ENCODE data around the gene TBX4.

DNA sequence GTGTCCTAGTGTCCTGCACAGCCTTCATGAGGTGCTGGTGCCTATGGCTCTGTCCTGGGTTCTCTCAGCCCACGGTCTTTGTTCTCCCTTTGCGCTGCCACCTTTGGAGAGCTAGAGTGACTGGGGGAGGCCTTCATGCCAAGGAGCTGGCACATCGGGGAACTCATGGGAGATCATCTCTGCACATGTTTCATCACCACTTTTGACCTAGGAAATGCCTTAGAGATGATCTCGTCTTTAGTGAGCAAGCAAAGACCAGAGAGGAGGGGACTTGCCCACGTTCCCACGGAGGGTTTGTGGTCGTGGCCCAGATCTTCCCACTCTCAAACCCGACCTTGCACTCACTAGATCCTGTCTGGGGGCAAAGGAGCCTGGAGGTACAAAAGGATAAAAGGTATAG lies 23.5 kb downstream of the TBX4 start:
- no peak for TF ChIP-seq SMARCE1 (IDR thresholded peaks at IDR 0.05)
- TF ChIP-seq, protein P1, sequence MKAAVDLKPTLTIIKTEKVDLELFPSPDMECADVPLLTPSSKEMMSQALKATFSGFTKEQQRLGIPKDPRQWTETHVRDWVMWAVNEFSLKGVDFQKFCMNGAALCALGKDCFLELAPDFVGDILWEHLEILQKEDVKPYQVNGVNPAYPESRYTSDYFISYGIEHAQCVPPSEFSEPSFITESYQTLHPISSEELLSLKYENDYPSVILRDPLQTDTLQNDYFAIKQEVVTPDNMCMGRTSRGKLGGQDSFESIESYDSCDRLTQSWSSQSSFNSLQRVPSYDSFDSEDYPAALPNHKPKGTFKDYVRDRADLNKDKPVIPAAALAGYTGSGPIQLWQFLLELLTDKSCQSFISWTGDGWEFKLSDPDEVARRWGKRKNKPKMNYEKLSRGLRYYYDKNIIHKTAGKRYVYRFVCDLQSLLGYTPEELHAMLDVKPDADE (conservative IDR thresholded peaks at IDR 0.05; ENCODE audit: control insufficient read depth, low read depth, low read length), result no peak
- TF ChIP-seq, protein P2, sequence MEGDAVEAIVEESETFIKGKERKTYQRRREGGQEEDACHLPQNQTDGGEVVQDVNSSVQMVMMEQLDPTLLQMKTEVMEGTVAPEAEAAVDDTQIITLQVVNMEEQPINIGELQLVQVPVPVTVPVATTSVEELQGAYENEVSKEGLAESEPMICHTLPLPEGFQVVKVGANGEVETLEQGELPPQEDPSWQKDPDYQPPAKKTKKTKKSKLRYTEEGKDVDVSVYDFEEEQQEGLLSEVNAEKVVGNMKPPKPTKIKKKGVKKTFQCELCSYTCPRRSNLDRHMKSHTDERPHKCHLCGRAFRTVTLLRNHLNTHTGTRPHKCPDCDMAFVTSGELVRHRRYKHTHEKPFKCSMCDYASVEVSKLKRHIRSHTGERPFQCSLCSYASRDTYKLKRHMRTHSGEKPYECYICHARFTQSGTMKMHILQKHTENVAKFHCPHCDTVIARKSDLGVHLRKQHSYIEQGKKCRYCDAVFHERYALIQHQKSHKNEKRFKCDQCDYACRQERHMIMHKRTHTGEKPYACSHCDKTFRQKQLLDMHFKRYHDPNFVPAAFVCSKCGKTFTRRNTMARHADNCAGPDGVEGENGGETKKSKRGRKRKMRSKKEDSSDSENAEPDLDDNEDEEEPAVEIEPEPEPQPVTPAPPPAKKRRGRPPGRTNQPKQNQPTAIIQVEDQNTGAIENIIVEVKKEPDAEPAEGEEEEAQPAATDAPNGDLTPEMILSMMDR (IDR thresholded peaks at IDR 0.05 in 2 of 3, conservative IDR thresholded peaks at IDR 0.05 in 1 of 3; ENCODE audit: insufficient read depth in 2 of 3, low read depth in 1 of 3, low read length in 3 of 3), result no peak
- no peak for TF ChIP-seq CREBBP (IDR thresholded peaks at IDR 0.05; ENCODE audit: low read depth, low read length)
- no peak for TF ChIP-seq CHD2 (IDR thresholded peaks at IDR 0.05; ENCODE audit: low read depth, low read length)
- no peak for TF ChIP-seq SIN3A (IDR thresholded peaks at IDR 0.05; ENCODE audit: borderline replicate concordance in 2 of 2, control insufficient read depth in 1 of 2, low read depth in 2 of 2, low read length in 2 of 2)

Measured in K562 (cell line).